IMR-90 (cell line): ENCODE data around the gene PNO1. TPM values are rescaled to one million over a fixed set of nuclear protein-coding genes. Genes with fewer than 3 reads are reported as not detected.

Experiments
- ATAC-seq: fragments of 200-7000 bp; cut with Tn5 transposase; 2 replicates; pipeline ENCODE4 v1.9.1; 2020; ENCODE audit warnings: low read depth, mild to moderate bottlenecking, moderate library complexity
- BruUV-seq: library from RNA; stranded (reverse); fragments of 400-500 nt; replicated peaks from 2 replicates; lab custom pipeline; 2021; lab: Mats Ljungman, UMichigan
- CTCF ChIA-PET: fragments of 300-600 bp; formaldehyde crosslinking; extraction: SDS; loops from one replicate; lab custom pipeline; 2021; ENCODE audit warnings: antibody characterized with exemption; lab: Yijun Ruan, JAX
- POLR2A ChIA-PET: fragments of 300-600 bp; sonication (Branson Sonifier 250); formaldehyde crosslinking; loops from one replicate; lab custom pipeline; 2022; ENCODE audit warnings: antibody characterized with exemption; ENCODE audit not compliant: unreplicated experiment; lab: Charles Lee
- DNase-seq: peaks from one replicate; pipeline ENCODE4 v3.0.0; 2013
- H2AFZ ChIP-seq: replicated peaks from 2 replicates; pipeline ENCODE3; 2013; ENCODE audit warnings: low read length, mild to moderate bottlenecking; ENCODE audit not compliant: poor library complexity
- H2AK5ac ChIP-seq: 2 replicates; pipeline ENCODE4 v1.6.1; 2013; ENCODE audit warnings: low read depth, low read length, inconsistent platforms
- H2AK9ac ChIP-seq: replicated peaks from 2 replicates; pipeline ENCODE3; 2013; ENCODE audit warnings: mild to moderate bottlenecking, low read depth, low read length, moderate library complexity; ENCODE audit not compliant: poor library complexity
- H2BK120ac ChIP-seq: 2 replicates; pipeline ENCODE4 v1.6.1; 2013; ENCODE audit warnings: low read depth, low read length, inconsistent platforms
- H2BK15ac ChIP-seq: 3 replicates; pipeline ENCODE4 v1.6.1; 2013; ENCODE audit warnings: low read depth, low read length, inconsistent platforms
- H2BK20ac ChIP-seq: 2 replicates; pipeline ENCODE4 v1.6.1; 2013; ENCODE audit warnings: low read depth, mild to moderate bottlenecking, inconsistent platforms, low read length, moderate library complexity
- H2BK5ac ChIP-seq: 2 replicates; pipeline ENCODE4 v1.6.1; 2013; ENCODE audit warnings: mild to moderate bottlenecking, low read depth, low read length, inconsistent platforms; ENCODE audit not compliant: poor library complexity, severe bottlenecking
- H3K14ac ChIP-seq: replicated peaks from 2 replicates; pipeline ENCODE4 v1.6.1; 2013; ENCODE audit warnings: low read depth, low read length, inconsistent platforms
- H3K18ac ChIP-seq: 2 replicates; pipeline ENCODE4 v1.6.1; 2013; ENCODE audit warnings: low read depth, low read length, control low read depth
- H3K23ac ChIP-seq: 2 replicates; pipeline ENCODE4 v1.6.1; 2013; ENCODE audit warnings: low read depth, low read length, inconsistent platforms
- H3K27ac ChIP-seq: 2 replicates; pipeline ENCODE4 v1.5.1; 2013; ENCODE audit warnings: mild to moderate bottlenecking, control low read depth, low read length; ENCODE audit not compliant: insufficient read depth
- H3K27me3 ChIP-seq: 2 replicates; pipeline ENCODE4 v1.6.1; 2013; ENCODE audit warnings: low read length; ENCODE audit not compliant: control insufficient read depth, insufficient read depth
- H3K36me3 ChIP-seq: 2 replicates; pipeline ENCODE4 v1.6.1; 2013; ENCODE audit warnings: low read length, mixed read lengths; ENCODE audit not compliant: control insufficient read depth, insufficient read depth
- H3K4ac ChIP-seq: 2 replicates; pipeline ENCODE4 v1.6.1; 2013; ENCODE audit warnings: low read depth, low read length, inconsistent platforms
- H3K4me1 ChIP-seq: 2 replicates; pipeline ENCODE4 v1.6.1; 2013; ENCODE audit warnings: low read length, mixed read lengths; ENCODE audit not compliant: control insufficient read depth, insufficient read depth
- H3K4me2 ChIP-seq: 2 replicates; pipeline ENCODE4 v1.6.1; 2013; ENCODE audit warnings: low read depth, mild to moderate bottlenecking, control low read depth, low read length, moderate library complexity
- H3K4me3 ChIP-seq: 2 replicates; pipeline ENCODE4 v1.5.1; 2013; ENCODE audit warnings: low read depth, mild to moderate bottlenecking, control low read depth, low read length, moderate library complexity; ENCODE audit not compliant: insufficient read depth
- H3K56ac ChIP-seq: 2 replicates; pipeline ENCODE4 v1.6.1; 2013; ENCODE audit warnings: low read length, inconsistent platforms; ENCODE audit not compliant: insufficient read depth; ENCODE audit errors: extremely low read depth
- H3K79me1 ChIP-seq, 2 experiments: 2 replicates each; pipeline ENCODE4 v1.6.1; 2013; ENCODE audit warnings: low read length in 2 of 2, inconsistent platforms in 1 of 2, low read depth in 1 of 2
- H3K9ac ChIP-seq: 2 replicates; pipeline ENCODE4 v1.6.1; 2013; ENCODE audit warnings: low read depth, low read length, control low read depth
- H3K9me1 ChIP-seq: 2 replicates; pipeline ENCODE4 v1.6.1; 2013; ENCODE audit warnings: low read length, inconsistent platforms; ENCODE audit not compliant: insufficient read depth
- H3K9me3 ChIP-seq: 2 replicates; pipeline ENCODE4 v1.6.1; 2013; ENCODE audit warnings: low read length; ENCODE audit not compliant: control insufficient read depth, insufficient read depth
- H4K20me1 ChIP-seq: 2 replicates; pipeline ENCODE4 v1.6.1; 2013; ENCODE audit warnings: low read length, inconsistent platforms; ENCODE audit not compliant: insufficient read depth
- H4K5ac ChIP-seq: 2 replicates; pipeline ENCODE4 v1.6.1; 2013; ENCODE audit warnings: mild to moderate bottlenecking, low read depth, low read length, control low read depth
- H4K8ac ChIP-seq, 2 experiments: 2 replicates each; pipeline ENCODE4 v1.6.1; 2013; ENCODE audit warnings: low read depth in 2 of 2, low read length in 2 of 2, control low read depth in 1 of 2, inconsistent platforms in 1 of 2
- H4K91ac ChIP-seq: 2 replicates; pipeline ENCODE4 v1.6.1; 2013; ENCODE audit warnings: low read depth, low read length, inconsistent platforms; ENCODE audit not compliant: insufficient read depth
- BHLHE40 ChIP-seq: fragments of 150-350 bp; IDR thresholded peaks from 2 replicates; pipeline ENCODE4 v1.6.1; 2016; ENCODE audit warnings: mild to moderate bottlenecking, low read depth, low read length
- CEBPB ChIP-seq: IDR thresholded peaks from 2 replicates; pipeline ENCODE4 v1.6.1; 2012; ENCODE audit warnings: low read depth, low read length, improper control_type of control experiment
- CHD1 ChIP-seq: IDR thresholded peaks from 2 replicates; pipeline ENCODE4 v1.6.1; 2012; ENCODE audit warnings: low read depth, low read length, improper control_type of control experiment
- FOS ChIP-seq: fragments of 150-350 bp; IDR thresholded peaks from 2 replicates; pipeline ENCODE4 v1.6.1; 2016; ENCODE audit warnings: low read depth, low read length
- MAFK ChIP-seq: IDR thresholded peaks from 2 replicates; pipeline ENCODE4 v1.6.1; 2012; ENCODE audit warnings: low read depth, low read length, improper control_type of control experiment
- MAZ ChIP-seq: IDR thresholded peaks from 2 replicates; pipeline ENCODE4 v1.6.1; 2012; ENCODE audit warnings: low read depth, mild to moderate bottlenecking, low read length, improper control_type of control experiment, moderate library complexity, borderline replicate concordance
- MXI1 ChIP-seq: IDR thresholded peaks from 2 replicates; pipeline ENCODE4 v1.6.1; 2012; ENCODE audit warnings: low read depth, mild to moderate bottlenecking, low read length, moderate library complexity, borderline replicate concordance
- NFE2L2 ChIP-seq: fragments of 150-350 bp; IDR thresholded peaks from 2 replicates; pipeline ENCODE4 v1.6.1; 2016; ENCODE audit warnings: low read depth, mild to moderate bottlenecking, low read length
- POLR2A ChIP-seq: IDR thresholded peaks from 2 replicates; pipeline ENCODE4 v1.6.1; 2012; ENCODE audit warnings: mild to moderate bottlenecking, low read depth, low read length
- RAD21 ChIP-seq: IDR thresholded peaks from 2 replicates; pipeline ENCODE4 v1.6.1; 2012; ENCODE audit warnings: low read length, improper control_type of control experiment
- RCOR1 ChIP-seq: IDR thresholded peaks from 2 replicates; pipeline ENCODE4 v1.6.1; 2012; ENCODE audit warnings: mild to moderate bottlenecking, low read length, improper control_type of control experiment; ENCODE audit not compliant: insufficient replicate concordance
- RFX5 ChIP-seq: IDR thresholded peaks from 2 replicates; pipeline ENCODE4 v1.8.0; 2012; ENCODE audit warnings: low read depth, mild to moderate bottlenecking, low read length, moderate library complexity
- SMC3 ChIP-seq: fragments of 150-350 bp; IDR thresholded peaks from 2 replicates; pipeline ENCODE4 v1.6.1; 2016; ENCODE audit warnings: low read depth, mild to moderate bottlenecking, antibody characterized with exemption, low read length, moderate library complexity
- WGBS, 2 experiments: methylation state at CpG; one replicate each; pipeline versions ENCODE4 v1.1.5 to v1.1.7; 2013; ENCODE audit warnings: missing lambda C conversion rate in 2 of 2; ENCODE audit not compliant: insufficient read length in 1 of 2; ENCODE audit errors: extremely low coverage in 2 of 2; 5-methylcytosine and 5-hydroxymethylcytosine counted together
- dilution Hi-C: fragments of 300-500 bp; cut with HindIII; formaldehyde crosslinking; loops from one replicate; pipeline ENCODE4 v1.14.3; 2018; ENCODE audit warnings: low sequenced_read_pairs; ENCODE audit not compliant: unreplicated experiment
- in situ Hi-C: fragments of 300-500 bp; cut with MboI; formaldehyde crosslinking; loops from 3 replicates; pipeline ENCODE4 v1.14.3; 2019; ENCODE audit warnings: low sequenced_read_pairs, inconsistent platforms, mixed read lengths
- intact Hi-C: fragments of 100-400 bp; cut with micrococcal nuclease; formaldehyde crosslinking; loops from 2 replicates; pipeline ENCODE4 v1.10.0; 2022
- polyA plus RNA-seq, 3 experiments: library from polyadenylated mRNA; depleted of rRNA; stranded (reverse); fragments of >200 nt; gene quantifications; 2 replicates each; pipeline ENCODE4 v1.2.3, GENCODE V29; 2012; ENCODE audit warnings: low replicate concordance in 1 of 3
- total RNA-seq: library from RNA; depleted of rRNA; stranded (reverse); fragments of >200 nt; gene quantifications from 2 replicates; pipeline ENCODE4 v1.2.3, GENCODE V29; 2012
- TF ChIP-seq, protein P1 (sequence below): fragments of 150-350 bp; IDR thresholded peaks from 2 replicates; pipeline ENCODE4 v1.6.1; 2016; ENCODE audit warnings: low read depth, mild to moderate bottlenecking, low read length, moderate library complexity, borderline replicate concordance
- TF ChIP-seq, protein P2 (sequence below): fragments of 150-350 bp; IDR thresholded peaks from 2 replicates; pipeline ENCODE4 v1.6.1; 2017; ENCODE audit warnings: mild to moderate bottlenecking, antibody characterized with exemption, low read length, low read depth
- TF ChIP-seq, protein P3 (sequence below): conservative IDR thresholded peaks from 2 replicates; pipeline ENCODE4 v1.5.1; 2012; ENCODE audit warnings: mild to moderate bottlenecking, low read depth, low read length, improper control_type of control experiment

PNO1 gene
- total and polyA plus RNA-seq, 2 of the 4 experiments (the other 2 are of a cell fraction), result 12.8 to 14.7 TPM

DNA sequence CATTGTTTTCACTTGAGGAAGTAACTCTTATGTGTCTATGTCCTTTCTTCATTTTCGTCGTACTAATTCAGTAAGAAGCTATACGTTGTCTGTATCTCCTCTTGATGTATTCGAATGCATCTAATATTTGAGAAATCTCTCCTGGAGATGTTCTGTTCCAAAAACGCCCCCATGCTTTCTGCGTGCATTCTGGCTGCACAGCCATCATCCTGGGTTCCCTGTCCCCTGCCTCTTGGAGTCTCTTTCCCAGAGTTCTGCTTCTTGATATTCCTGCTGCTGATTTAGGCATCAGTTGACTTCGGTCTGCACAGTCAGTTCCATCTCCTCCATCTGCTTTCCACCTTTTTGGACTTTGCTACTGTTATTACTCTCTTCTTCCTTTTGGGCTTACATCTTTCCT lies 13.5 kb downstream of the PNO1 start:
- Histone ChIP-seq H4K91ac (no peak overlapping the region), H3K4me3 (no peak overlapping the region), H3K18ac (no peak overlapping the region), H2AK5ac (no peak overlapping the region), H3K9me3 (no peaks in the 10 kb centered on the region), H3K23ac (no peak overlapping the region), H3K4me2 (no peak overlapping the region), H4K20me1 (no peaks in the 10 kb centered on the region), H2BK5ac (no peak overlapping the region), H3K9me1 (no peaks in the 10 kb centered on the region), H3K36me3 (peaks cover 14% of the 10 kb centered on the region), H3K14ac (no peak overlapping the region), H2BK20ac (no peak overlapping the region), H2AK9ac (no peak overlapping the region), H3K4ac (no peak overlapping the region), H3K9ac (no peak overlapping the region), H2BK120ac (no peak overlapping the region), H4K5ac (no peak overlapping the region), H3K79me1 (peaks cover 8 to 25% of the 10 kb centered on the region in 2 experiments), H4K8ac (no peak overlapping the region), H3K27ac (no peak overlapping the region), H3K56ac (no peak overlapping the region), H3K27me3 (no peaks in the 10 kb centered on the region), H2AFZ (no peak overlapping the region), H3K4me1 (peaks cover 2% of the 10 kb centered on the region; the same call in 1 of the 2 replicates), H2BK15ac (no peak overlapping the region)
- ATAC-seq (no peak), DNase-seq (no peak)
- ChIA-PET CTCF (no interaction called here), POLR2A (interaction anchor here (0.6 kb wide), 2 partner anchors 100 to 361 kb away, joined by 3 read pairs; no protein-coding TSS in a partner anchor)
- no TSS peak for BruUV-seq
- dilution Hi-C loops, result no loop called here
- no peak for TF ChIP-seq SMC3
- TF ChIP-seq, protein P1, sequence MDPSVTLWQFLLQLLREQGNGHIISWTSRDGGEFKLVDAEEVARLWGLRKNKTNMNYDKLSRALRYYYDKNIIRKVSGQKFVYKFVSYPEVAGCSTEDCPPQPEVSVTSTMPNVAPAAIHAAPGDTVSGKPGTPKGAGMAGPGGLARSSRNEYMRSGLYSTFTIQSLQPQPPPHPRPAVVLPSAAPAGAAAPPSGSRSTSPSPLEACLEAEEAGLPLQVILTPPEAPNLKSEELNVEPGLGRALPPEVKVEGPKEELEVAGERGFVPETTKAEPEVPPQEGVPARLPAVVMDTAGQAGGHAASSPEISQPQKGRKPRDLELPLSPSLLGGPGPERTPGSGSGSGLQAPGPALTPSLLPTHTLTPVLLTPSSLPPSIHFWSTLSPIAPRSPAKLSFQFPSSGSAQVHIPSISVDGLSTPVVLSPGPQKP, result no peak
- TF ChIP-seq, protein P2, sequence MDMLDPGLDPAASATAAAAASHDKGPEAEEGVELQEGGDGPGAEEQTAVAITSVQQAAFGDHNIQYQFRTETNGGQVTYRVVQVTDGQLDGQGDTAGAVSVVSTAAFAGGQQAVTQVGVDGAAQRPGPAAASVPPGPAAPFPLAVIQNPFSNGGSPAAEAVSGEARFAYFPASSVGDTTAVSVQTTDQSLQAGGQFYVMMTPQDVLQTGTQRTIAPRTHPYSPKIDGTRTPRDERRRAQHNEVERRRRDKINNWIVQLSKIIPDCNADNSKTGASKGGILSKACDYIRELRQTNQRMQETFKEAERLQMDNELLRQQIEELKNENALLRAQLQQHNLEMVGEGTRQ, result no peak
- TF ChIP-seq, protein P3, sequence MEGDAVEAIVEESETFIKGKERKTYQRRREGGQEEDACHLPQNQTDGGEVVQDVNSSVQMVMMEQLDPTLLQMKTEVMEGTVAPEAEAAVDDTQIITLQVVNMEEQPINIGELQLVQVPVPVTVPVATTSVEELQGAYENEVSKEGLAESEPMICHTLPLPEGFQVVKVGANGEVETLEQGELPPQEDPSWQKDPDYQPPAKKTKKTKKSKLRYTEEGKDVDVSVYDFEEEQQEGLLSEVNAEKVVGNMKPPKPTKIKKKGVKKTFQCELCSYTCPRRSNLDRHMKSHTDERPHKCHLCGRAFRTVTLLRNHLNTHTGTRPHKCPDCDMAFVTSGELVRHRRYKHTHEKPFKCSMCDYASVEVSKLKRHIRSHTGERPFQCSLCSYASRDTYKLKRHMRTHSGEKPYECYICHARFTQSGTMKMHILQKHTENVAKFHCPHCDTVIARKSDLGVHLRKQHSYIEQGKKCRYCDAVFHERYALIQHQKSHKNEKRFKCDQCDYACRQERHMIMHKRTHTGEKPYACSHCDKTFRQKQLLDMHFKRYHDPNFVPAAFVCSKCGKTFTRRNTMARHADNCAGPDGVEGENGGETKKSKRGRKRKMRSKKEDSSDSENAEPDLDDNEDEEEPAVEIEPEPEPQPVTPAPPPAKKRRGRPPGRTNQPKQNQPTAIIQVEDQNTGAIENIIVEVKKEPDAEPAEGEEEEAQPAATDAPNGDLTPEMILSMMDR, result no peak
- no peak for TF ChIP-seq NFE2L2
- TF ChIP-seq POLR2A, result no peak
- no peak for TF ChIP-seq RAD21
- TF ChIP-seq MAFK, result no peak
- TF ChIP-seq CHD1, result no peak
- TF ChIP-seq RFX5, result no peak
- TF ChIP-seq MAZ, result no peak
- no peak for TF ChIP-seq MXI1
- TF ChIP-seq BHLHE40, result no peak
- no peak for TF ChIP-seq FOS
- TF ChIP-seq CEBPB, result no peak
- TF ChIP-seq RCOR1, result no peak
- in situ Hi-C loops, result no loop called here
- intact Hi-C loops, result no loop called here
- WGBS, 2 experiments, result 100% methylated on average over 4 of the region's 7 CpGs; no CpG with 5 or more reads in 1 of the 2 experiments
